ENCODE measurements around the gene MRPL55.
A peak's percentile ranks its signal among the peaks of the same experiment; 100 is the strongest.

Gene MRPL55

GRCh38 chr1:228105996-228106799 is 2.9 kb downstream of the MRPL55 start:
- H3K4me3 Mint-ChIP-seq, result no peak overlapping the region
- intact Hi-C loops (cut with micrococcal nuclease), result loop anchor here (10.0 kb wide), 2 partner anchors 299 to 379 kb away; partner anchors contain the start of genes RNF187 and TRIM11
- peaks cover 76% of the 10 kb centered on the region for H3K4me1 Mint-ChIP-seq (ENCODE audit: low read depth)
- H3K27me3 Mint-ChIP-seq, result no peaks in the 10 kb centered on the region
- peak overlapping the region; percentile 89 for H3K27ac Mint-ChIP-seq
- H3K9me3 Mint-ChIP-seq, result no peaks in the 10 kb centered on the region
- peaks cover 47% of the 10 kb centered on the region for H3K36me3 Mint-ChIP-seq (ENCODE audit: low read depth)

DNA sequence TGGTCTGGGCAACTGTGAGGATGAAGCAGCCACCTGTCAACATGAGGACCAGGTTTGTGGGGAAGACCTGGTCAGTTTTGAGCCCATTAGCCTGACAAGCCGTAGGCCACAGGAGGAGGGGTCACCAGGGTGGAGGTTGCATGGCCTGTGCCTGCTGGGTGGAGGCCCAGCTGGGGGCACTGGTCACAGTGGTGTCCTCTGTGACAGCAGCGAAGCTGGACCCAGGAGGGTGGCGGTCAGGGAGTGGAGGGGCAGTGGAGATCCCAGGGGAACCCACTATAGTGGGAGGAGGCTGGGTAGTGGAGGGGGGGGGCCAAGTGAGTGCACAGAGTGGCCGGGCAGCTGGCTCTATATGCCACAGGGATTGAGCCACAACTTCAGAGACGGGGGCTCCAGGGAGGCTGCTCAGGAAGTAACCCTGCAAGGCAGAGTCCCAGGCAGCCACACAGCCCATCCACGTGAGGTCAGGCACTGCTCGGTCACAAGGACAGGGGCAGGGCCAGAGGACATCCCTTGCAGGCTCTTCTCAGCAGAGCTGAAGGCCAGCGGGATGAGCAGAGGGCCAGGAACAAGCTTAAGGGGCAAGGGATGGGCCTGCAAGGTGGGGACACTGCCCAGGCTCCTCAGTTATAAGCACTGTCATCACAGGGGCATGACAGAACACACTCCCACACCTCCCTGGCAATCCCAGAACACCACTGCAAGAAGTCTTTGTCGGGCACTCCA is 3.7 kb downstream of the MRPL55 start:
- peaks cover 55% of the 10 kb centered on the region for H3K36me3 Mint-ChIP-seq (ENCODE audit: low read depth)
- H3K27ac Mint-ChIP-seq, result peak overlapping the region; percentile 89
- H3K4me1 Mint-ChIP-seq (ENCODE audit: low read depth), result peaks cover 79% of the 10 kb centered on the region
- H3K9me3 Mint-ChIP-seq, result no peaks in the 10 kb centered on the region
- H3K27me3 Mint-ChIP-seq, result no peaks in the 10 kb centered on the region
- no peak overlapping the region for H3K4me3 Mint-ChIP-seq
- intact Hi-C loops (cut with micrococcal nuclease), result loop anchor here (10.0 kb wide), 2 partner anchors 299 to 379 kb away; partner anchors contain the start of genes RNF187 and TRIM11

DNA sequence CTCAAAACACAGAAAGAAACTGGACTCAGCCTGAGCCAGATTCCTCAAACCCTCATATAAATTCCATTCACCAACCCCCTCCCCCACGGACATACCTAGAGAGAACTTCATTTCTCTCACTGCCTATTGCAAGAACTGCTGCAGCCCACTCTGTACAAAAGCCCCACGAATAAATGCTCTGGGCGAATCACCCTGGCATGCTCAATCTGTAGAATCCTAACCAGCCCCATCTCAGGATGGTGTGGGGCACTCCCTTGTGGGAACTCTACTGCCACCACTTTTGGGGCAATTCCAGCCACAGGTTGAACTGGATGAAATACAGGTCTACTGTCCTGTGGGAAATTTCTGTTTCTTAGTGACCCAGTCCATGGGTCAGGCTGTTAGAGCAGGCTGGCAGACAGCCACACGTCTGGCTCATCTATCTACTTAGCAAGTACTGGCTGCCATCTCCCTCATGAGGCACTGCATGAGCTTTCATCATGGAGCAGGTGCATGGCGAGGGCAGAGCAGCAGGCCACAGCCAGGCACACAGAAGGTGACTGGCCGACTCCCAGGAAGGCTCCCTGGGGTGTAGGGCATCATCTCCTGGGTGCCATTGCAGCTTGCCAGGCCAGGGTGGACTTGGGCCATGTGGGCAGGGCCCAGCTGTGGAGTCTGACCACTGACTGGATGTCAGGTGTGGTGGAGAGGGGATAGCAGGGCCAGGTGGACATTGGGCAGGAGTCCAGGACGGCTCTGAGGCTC is 4.4 kb downstream of the MRPL55 start:
- Mint-ChIP-seq H3K4me1 (ENCODE audit: low read depth) (peaks cover 78% of the 10 kb centered on the region), H3K9me3 (no peaks in the 10 kb centered on the region), H3K36me3 (ENCODE audit: low read depth) (peaks cover 59% of the 10 kb centered on the region), H3K27me3 (no peaks in the 10 kb centered on the region), H3K4me3 (peak overlapping the region; percentile 39), H3K27ac (peak overlapping the region; percentile 89)
- intact Hi-C loops (cut with micrococcal nuclease), result loop anchor here (10.0 kb wide), 2 partner anchors 300 to 380 kb away; partner anchors contain the start of genes RNF187 and TRIM11

- H3K27me3 Mint-ChIP-seq, result no peaks in the 10 kb centered on the region
- peaks cover 77% of the 10 kb centered on the region for H3K4me1 Mint-ChIP-seq (ENCODE audit: low read depth)
- peak within 1 kb of the TSS; percentile 96 for H3K4me3 Mint-ChIP-seq
- H3K36me3 Mint-ChIP-seq (ENCODE audit: low read depth), result peaks cover 65% of the 10 kb centered on the region
- peak within 1 kb of the TSS; percentile 89 for H3K27ac Mint-ChIP-seq
- intact Hi-C loops (cut with micrococcal nuclease), result loop anchor here (2.0 to 10.0 kb wide), 3 partner anchors 18 to 382 kb away; partner anchors contain the start of genes RNF187 and TRIM11
- no peaks in the 10 kb centered on the region for H3K9me3 Mint-ChIP-seq
Observed at GRCh38 chr1:228102791-228103620, 6.1 kb downstream of the MRPL55 start, which contains the start of gene C1orf35. Gene C1orf35, minus strand, starts transcription at chr1:228103325. Its CDS starts 98 bp downstream, at chr1:228103227.

DNA sequence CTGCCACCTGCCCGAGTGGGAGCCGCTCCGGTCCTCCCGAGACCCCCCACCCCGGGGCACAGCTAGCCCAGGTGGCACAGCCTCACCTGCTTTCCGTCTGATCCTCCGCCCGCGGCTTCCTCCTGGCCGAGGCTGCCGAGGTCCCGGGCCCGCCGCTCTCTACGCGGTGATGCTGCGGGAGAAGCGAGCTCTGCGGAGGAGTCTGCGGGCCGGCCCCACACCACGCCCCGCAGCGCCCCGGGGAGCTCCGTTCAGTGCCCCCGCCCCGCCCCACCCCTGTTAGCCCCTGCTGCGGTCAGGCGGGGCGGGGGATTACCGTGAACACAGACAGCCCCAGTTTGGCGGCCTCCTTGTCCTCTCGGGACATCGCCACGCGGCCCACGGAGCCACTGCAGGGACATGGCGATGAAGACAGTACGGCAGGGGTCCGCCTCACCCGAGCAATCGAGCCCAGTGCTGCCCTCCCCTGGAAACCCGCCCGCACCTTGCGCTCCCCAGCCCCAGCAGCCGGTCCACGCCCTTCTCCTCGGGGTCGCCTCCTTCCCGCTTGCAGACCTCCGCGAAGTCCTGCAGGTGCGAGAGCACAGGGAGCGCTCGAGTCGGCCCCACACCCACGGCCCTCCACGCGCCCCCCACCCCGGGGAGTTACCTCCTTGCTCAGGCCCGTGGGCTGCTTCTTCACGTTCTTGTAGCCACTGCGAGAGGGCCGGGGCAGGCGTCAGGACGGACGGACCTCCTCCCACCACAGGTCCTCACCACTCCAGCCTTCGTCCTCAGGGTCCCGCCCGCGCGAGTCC is 6.9 kb downstream of the MRPL55 start:
- Mint-ChIP-seq H3K27me3 (no peaks in the 10 kb centered on the region), H3K4me1 (ENCODE audit: low read depth) (peaks cover 77% of the 10 kb centered on the region), H3K9me3 (no peaks in the 10 kb centered on the region), H3K4me3 (peak overlapping the region; percentile 96), H3K27ac (peak overlapping the region; percentile 89), H3K36me3 (ENCODE audit: low read depth) (peaks cover 68% of the 10 kb centered on the region)
- intact Hi-C loops (cut with micrococcal nuclease), result loop anchor here (2.0 to 10.0 kb wide), 3 partner anchors 17 to 383 kb away; partner anchors contain the start of genes RNF187 and TRIM11

GRCh38 chr1:228101614-228101993 is 7.5 kb downstream of the MRPL55 start:
- intact Hi-C loops (cut with micrococcal nuclease), result loop anchor here (10.0 kb wide), 2 partner anchors 303 to 383 kb away; partner anchors contain the start of genes RNF187 and TRIM11
- H3K4me1 Mint-ChIP-seq (ENCODE audit: low read depth), result peaks cover 81% of the 10 kb centered on the region
- peaks cover 68% of the 10 kb centered on the region for H3K36me3 Mint-ChIP-seq (ENCODE audit: low read depth)
- no peaks in the 10 kb centered on the region for H3K9me3 Mint-ChIP-seq
- peak overlapping the region; percentile 89 for H3K27ac Mint-ChIP-seq
- no peaks in the 10 kb centered on the region for H3K27me3 Mint-ChIP-seq
- H3K4me3 Mint-ChIP-seq, result peak overlapping the region; percentile 96

- Mint-ChIP-seq H3K27ac (peak overlapping the region; percentile 89), H3K4me3 (no peak overlapping the region), H3K9me3 (no peaks in the 10 kb centered on the region), H3K4me1 (ENCODE audit: low read depth) (peaks cover 82% of the 10 kb centered on the region), H3K27me3 (no peaks in the 10 kb centered on the region), H3K36me3 (ENCODE audit: low read depth) (peaks cover 68% of the 10 kb centered on the region)
- intact Hi-C loops (cut with micrococcal nuclease), result loop anchor here (10.0 kb wide), 2 partner anchors 304 to 384 kb away; partner anchors contain the start of genes RNF187 and TRIM11
Observed at GRCh38 chr1:228100822-228101613, 8.1 kb downstream of the MRPL55 start.

GRCh38 chr1:228099331-228099732 is 9.8 kb downstream of the MRPL55 start:
- Mint-ChIP-seq H3K27ac (no peak overlapping the region), H3K4me3 (no peak overlapping the region), H3K36me3 (ENCODE audit: low read depth) (peaks cover 73% of the 10 kb centered on the region), H3K4me1 (ENCODE audit: low read depth) (peaks cover 88% of the 10 kb centered on the region), H3K9me3 (peaks cover 8% of the 10 kb centered on the region), H3K27me3 (no peaks in the 10 kb centered on the region)
- intact Hi-C loops (cut with micrococcal nuclease), result no loop called here

GRCh38 chr1:228098323-228098931 is 10.7 kb downstream of the MRPL55 start:
- Mint-ChIP-seq H3K36me3 (ENCODE audit: low read depth) (peaks cover 82% of the 10 kb centered on the region), H3K4me1 (ENCODE audit: low read depth) (peaks cover 84% of the 10 kb centered on the region), H3K4me3 (no peak overlapping the region), H3K27ac (no peak overlapping the region), H3K9me3 (peaks cover 11% of the 10 kb centered on the region), H3K27me3 (no peaks in the 10 kb centered on the region)
- intact Hi-C loops (cut with micrococcal nuclease), result no loop called here

GRCh38 chr1:228097333-228098081 is 11.6 kb downstream of the MRPL55 start:
- Mint-ChIP-seq H3K36me3 (ENCODE audit: low read depth) (peaks cover 91% of the 10 kb centered on the region), H3K4me3 (no peak overlapping the region), H3K9me3 (peaks cover 11% of the 10 kb centered on the region), H3K27ac (no peak overlapping the region), H3K27me3 (no peaks in the 10 kb centered on the region), H3K4me1 (ENCODE audit: low read depth) (peaks cover 84% of the 10 kb centered on the region)
- intact Hi-C loops (cut with micrococcal nuclease), result no loop called here
